ENCODE results near the gene CEP55. TPM values are rescaled to one million over a fixed set of nuclear protein-coding genes. Genes with fewer than 3 reads are reported as not detected.
A peak's percentile ranks its signal among the peaks of the same experiment; 100 is the strongest.

The CEP55 gene
- total and polyA plus RNA-seq, 2 of the 8 experiments (the other 6 are each of a cell fraction or from before 2014, with no cell fraction given) = 7.0 to 19.6 TPM

- no peak for TF ChIP-seq CHD7 (IDR thresholded peaks at IDR 0.05; ENCODE audit: insufficient replicate concordance, low read length)
- no peak for TF ChIP-seq SIX5 (IDR thresholded peaks at IDR 0.05; ENCODE audit: low read depth, low read length)
- peak; percentile 56; the same call in 1 of the 2 replicates for TF ChIP-seq JUND (IDR thresholded peaks at IDR 0.05; ENCODE audit: low read length)
- TF ChIP-seq POU5F1 (IDR thresholded peaks at IDR 0.05; ENCODE audit: low read depth, low read length) = no peak
Measured at GRCh38 chr10:93541402-93542357, 45.3 kb downstream of the CEP55 start (continued).

All from H1 (cell line).